ENCODE measurements around the gene THADA.
"Not testable (repeated sequence)": the region's sequence is repeated elsewhere in the genome, so short reads cannot be mapped to it uniquely, and the experiment has no call there.

THADA gene

DNA sequence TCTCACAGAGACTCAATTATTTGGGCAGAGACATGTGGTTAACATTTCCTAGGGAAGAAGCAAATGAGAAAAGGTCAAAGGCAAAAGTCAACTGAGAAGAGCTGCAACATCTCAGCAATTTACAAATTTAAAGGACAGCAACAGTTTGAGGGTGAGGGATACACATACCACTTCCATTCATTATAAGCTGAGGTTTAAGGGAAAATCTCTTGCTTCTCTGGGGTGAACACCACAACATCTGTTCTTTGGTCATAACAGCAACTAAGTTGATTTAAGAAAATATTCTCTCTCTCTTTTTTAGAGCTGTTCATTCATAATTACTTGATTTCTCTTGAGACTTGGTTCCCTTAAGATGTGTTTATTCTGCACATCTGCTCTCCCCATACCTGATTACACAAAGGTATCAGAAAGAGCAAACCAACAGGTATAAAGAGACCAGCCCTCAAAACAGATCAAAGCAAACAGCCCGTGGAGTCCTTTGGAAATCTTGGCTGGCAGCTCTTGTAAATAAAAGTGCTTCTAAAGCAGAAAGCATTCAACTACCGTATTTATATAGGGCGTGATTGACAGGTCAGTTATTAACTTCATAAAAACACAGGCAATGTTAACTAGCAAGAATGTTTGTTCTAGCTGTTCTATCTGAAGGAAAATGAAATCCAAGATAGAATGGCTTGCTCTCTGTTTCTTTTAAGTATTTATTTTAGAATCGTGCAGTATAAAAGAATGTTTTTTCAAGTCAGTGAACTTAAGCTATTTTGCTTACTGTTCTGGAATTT lies 132.8 kb downstream of the THADA start:
- no peak for DNase-seq (ENCODE audit: low read depth)

DNA sequence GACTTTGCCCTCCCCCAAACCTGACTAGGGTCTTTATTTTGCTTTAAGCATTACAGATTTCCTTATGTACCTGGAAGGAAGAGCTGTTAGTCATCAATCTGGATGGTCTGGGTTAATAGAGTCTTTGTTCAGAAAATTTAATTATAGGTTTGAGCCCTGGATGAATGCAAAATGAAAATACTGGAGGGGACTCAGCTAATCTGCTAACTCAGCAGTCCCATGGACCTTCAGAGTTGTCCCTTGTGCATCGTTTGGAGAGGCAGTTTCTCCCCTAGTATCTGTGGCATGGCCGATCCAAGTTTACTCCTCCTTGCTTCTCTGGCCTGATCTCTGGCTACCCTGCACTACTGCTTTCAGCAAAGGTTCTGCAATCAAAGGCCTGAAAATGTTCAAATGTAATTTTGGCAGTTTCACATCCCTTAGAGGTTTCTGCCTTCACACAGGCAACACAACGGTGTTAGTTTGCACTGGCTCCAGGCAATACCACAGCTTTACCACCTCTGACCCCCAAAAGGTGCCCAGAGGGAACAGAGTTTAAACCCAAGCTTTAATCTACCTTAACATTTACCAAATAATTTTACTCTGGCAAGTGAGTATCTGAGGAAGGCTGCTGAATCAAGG lies 134.3 kb downstream of the THADA start:
- DNase-seq (ENCODE audit: low read depth), result no peak

DNA sequence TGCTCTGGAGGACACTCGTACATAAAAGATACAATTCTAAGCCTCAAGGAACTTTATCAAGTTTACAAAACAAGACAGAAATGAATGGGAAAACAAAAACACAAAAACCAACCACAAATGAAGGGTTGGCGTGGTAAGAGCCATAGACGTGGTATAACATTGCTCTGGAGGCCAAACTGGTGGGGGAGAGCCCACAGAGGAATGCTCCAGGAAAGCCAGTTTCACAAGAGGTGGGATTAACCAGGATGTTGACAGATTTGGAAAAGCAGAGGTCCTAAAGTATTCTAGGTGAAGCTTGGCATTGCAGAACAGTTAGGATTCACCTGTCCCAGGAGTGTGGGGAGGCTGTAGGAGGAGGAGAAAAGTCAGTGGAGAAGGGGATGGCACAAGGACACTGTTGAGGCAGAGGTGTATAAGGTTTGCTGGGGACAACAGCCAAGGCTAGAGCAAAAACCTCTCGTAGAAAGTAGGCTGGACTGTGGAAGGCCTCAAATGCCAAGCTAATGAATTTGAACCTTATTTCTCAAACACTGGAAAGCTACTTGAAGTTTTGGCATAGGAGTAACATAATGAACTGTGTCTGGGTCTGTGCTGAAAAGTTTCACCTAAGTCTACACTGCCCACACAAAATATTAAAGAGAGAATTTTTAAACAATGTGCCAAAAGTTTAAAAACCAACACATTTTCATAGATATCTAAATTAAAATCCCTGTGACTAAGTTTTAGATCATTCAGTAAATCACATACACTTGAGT lies 135.1 kb downstream of the THADA start:
- no peak for DNase-seq (ENCODE audit: low read depth)

DNA sequence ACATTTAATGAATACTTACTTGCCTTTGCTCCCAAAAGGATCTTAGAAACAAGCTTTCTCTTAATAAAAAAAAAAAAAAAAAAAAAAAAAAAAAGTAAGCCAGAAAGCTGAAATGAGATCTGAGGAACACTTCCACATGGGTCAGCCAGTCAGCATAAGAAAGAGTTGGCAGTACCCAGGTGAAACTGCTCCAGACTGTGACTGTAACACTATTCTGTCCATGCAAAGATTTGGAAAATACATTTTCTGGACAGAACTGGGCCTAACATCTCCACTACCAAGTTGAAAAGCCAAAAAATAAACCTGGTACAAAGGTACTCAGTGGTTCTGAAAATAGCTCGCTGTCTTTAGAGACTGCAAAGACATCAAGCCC lies 135.7 kb downstream of the THADA start:
- DNase-seq (ENCODE audit: low read depth), result no peak

DNA sequence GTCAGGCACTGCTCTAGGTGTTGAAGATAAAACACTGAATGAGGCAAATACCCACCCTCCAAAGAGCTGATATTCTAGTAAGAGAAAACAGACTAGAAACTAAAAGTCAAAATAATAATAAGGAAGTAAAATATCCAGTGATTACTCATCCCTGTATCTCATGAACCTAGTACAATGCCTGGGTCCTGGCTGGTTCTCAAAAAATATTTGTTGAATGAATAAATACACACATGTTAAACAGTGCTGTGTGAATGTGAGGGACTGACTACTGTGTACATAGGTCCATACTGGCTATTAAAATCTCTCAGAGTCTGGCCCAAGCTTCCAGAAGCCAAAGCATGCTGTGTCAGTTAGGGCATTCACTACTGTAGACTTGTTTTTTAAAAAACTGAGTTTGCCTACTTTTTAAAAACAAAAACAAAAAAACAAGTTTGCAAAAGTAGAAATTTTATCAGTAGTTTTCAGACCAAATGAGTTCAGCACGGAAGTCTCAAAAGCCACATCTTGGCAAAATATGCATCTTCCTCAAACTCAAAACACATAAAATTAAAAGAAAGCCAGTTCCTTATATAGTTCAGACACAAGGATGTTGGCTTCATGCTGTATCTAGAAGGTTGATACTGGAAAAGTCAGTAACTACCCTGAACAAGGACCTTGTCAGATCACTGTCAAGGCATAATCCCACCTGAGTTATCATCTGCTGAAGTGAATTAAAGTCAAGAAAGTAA lies 136.2 kb downstream of the THADA start:
- no peak for DNase-seq (ENCODE audit: low read depth)

DNA sequence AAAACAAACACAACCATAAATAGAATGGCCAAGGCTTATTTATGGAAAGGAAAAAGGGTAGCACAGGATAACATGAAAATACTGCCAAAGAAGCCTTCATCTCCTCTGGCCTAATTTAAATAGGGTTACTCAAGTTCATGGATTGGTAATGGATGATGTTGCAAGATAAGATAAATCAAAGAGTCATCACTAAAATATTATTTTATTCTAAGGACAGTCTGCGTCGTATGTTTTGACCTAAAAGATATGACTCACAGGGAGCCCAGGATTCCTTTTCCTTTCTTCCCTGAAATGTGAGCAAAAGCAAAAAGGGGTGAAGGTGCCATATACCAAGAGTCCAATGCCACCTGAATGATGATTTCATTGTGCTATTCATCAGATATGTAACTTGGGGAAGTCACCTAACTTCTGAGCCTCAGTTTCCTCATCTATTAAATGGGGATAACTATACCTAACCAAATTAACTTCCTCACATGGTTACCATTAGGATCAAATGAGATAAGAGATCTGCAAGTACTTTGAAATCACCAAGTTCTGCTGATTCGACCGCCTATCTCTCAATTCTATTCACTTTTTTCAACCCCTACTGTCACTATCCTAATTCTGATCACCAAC lies 137.7 kb downstream of the THADA start:
- DNase-seq (ENCODE audit: low read depth), result no peak

DNA sequence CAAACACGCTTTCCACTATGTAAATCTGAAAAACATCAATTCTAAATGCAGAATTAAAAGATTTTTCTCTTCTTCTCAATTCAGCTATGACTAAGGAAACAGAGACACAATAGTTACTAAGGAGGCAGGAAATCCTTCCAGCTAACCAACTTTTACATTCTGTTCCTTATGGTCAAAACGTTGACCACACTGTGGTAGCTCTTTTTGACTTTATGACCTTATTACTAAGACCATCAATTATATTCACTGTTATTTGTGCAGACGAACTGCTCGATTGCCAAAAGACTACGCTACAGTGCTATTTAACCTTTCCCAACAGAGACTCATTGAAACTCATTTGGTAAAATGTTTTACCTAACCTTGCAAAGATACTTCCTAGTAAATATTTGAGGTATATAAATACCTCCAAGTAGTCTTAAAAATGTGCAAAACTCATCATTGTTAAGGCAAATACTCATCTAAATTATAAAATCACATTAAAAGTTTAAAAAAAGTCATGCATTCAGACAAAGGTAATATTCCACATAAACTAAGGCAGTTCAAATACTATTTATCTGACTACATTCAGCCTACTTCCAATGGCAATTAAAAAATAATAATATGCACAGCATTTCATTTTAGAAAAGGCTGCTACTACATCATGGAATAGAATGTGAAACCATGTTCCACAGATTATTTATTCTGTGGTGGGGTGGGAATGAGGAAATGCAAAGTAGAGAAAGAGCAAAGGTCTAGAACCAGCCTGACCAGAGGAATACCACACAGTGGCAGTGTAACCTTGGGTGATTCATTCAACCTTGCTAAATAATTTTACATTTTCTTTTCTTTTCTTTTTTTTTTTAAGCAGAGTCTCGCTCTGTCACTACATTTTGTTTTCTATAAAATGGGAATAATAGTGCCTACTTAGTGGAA lies 139.9 kb downstream of the THADA start:
- no peak for DNase-seq (ENCODE audit: low read depth)

DNA sequence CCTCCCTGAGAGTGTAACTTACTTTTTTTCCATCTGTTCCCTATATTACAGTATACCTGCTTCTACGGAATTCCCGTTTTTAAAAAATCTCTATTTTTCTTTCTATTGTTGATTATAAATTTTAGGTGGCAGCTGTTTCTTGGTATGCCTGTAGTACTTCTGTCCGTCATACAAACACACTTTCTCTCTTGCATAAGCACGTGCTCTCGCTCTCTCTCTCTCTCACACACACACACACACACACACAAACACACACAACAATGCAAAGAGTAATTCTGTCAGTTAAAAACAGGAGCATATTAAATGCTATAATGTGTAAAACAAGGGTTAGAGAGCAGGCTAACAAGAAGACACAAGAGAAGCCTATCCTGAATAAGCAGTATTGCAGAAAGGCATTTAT lies 140.5 kb downstream of the THADA start:
- no peak for DNase-seq (ENCODE audit: low read depth)

DNA sequence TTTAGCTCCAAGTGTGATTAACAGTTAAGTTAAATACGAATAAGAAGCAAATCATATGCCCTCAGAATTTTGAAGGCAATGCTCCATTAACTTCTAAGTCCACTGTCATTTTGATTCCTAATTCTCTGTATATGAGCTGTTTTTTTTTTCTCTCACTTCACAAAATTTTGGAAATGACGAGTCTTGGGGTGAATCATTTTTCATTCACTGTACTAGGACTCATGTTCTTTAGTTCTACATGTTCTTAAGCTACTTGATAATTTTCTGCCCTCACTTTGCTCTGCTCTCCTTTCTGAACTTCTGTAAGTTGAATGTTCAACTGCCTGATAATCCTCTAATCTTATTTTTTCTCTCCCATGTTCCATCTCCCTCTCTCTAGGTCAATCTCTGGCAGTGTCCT lies 141.0 kb downstream of the THADA start:
- DNase-seq (ENCODE audit: low read depth), result no peak

DNA sequence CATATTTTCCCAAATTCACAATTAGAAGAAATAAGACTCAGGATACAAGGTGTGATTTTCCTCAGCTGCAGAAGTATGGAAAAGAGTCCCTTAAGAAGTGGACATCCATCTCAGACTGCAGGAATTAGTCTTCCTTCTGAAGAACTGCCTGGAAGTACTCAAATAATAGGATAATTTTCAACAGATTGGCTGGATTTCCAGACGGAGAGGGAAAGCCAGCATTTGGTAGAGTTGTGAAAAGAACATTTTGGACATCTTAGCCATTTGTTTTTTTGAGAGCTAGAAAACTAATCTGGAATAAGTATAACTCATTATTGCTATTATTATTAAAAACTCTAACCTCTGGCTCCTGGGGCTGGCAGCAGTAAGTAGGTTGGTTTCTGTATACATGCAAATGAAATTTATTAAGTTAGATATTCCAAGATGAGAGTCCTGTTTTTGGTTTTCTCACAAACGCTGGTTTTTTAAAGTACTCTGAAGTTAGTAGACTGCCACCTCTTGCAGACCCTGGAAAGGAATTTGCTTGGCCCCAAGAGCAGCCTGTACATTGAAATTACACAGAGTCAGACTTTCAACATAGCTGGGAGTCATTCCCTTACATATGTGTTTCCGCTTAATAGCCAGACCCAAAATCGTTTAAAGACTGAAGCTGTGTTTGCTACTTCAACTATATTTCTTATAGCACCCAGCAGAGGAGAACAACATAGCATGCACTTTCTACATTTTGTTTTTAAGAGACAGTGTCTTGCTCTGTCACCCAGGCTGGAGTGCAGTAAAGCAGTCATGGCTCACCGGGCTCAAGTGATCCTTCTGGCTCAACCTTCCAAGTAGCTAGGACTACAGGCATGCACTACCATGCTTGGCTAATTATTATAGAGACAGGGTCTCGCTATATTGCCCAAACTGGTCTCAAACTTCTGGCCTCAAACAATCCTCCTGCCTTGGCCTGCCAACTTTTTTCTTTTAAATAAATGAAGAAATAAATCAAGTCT lies 142.4 kb downstream of the THADA start:
- no peak for DNase-seq (ENCODE audit: low read depth)

DNA sequence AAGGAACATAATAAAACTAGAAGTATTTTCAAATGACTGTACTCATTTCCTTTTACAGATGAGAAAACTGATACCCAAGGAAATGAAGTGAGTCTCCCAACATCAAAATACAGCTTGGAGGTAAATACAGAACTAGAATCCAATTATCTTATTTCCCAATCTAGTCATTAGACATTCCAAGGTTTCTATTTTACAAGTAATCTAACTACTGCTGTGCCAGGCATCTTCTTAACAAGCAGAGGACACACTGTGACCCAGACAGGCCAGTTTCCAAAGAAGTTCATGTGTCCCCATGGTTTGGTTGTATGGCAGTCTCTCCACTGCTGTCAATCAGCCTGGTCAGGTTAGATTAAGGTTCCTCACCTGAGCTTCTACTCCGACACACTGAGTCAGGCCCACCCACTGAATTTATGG lies 143.5 kb downstream of the THADA start:
- no peak for DNase-seq (ENCODE audit: low read depth)

DNA sequence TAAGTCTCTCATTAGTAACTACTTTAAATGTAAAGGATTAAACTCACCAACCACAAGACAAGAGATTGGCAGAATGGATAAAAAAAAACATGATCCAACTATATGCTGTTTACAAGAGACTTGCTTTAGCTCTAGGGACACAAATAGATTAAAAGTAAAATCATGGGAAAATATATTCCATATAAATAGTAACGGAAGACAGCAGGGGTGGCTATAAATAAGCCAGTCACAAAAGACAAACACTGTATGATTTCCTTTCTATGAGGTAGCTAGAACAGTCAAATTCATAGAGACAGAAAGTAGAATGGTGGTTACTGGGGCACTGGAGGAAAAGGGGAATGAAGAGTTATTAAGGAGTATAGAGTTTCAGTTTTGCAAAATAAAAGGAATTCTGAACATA lies 145.2 kb downstream of the THADA start:
- DNase-seq (ENCODE audit: low read depth), result no peak

DNA sequence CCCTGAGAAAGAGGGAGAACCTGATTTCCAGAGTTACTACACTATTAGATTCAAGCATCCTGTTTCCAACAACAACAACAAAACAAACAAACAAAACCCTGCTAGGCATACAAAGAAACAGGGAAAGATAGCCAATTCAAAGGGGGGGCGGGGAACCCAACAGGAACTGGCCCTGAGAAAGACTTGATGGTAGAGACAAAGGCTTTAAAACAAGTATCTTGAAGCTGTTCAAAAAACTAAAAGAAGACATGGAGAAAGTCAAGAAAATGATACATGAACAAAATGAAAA lies 147.1 kb downstream of the THADA start:
- DNase-seq (ENCODE audit: low read depth), result no peak

DNA sequence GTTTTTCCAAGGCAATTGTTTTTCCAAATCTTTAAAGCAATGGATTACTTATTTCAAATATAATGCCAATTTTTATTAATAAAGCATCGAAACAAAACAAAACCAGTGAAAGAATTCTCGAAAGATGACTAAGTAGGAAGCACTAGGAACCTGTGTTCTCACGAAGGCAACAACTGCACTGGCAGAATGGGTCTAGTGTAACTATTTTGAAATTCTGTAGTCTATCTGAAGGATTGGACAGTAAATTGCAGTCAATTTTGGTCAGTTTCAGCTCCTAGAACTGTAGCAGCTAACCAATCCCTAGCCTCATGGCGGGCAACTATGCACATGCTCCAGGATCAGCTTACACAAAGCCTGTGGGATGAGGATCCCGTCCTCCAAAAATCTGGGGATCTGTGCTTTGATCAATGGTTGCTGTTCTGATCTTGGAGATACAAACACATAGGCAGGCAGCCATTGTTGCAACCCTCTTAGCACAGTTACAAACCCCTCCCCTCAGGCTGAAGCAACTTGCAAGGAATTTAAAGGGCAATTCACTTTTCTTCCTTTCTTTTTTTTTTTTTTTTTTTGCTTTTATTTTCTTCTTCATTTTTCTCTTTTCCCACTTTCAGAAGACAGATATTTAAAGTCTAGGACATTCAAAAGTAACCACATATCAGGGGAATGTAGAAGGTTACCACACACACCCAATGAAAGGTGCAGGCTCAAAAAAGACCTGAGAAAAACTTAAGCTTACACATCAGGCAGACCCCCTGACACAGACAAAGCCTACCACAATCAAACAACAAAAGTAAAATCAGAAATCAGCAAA lies 147.6 kb downstream of the THADA start:
- DNase-seq (ENCODE audit: low read depth), result no peak

DNA sequence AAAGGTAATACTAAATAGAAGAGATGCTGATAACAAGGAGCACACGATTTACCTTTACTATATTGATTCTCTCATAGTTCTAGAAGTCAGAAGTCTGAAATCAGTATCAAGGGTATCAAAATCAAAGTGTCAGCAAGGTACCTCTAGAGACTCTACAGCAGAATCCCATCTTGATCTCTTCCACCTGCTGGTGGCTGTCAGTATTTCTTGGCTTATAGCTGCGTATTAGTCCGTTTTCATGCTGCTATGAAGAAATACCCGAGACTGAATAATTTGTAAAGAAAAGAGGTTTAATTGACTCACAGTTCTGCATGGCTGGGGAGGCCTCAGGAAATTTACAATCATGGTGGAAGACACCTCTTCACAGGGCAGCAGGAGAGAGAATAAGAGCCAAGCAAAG lies 149.1 kb downstream of the THADA start:
- DNase-seq (ENCODE audit: low read depth), result not testable (repeated sequence)

DNA sequence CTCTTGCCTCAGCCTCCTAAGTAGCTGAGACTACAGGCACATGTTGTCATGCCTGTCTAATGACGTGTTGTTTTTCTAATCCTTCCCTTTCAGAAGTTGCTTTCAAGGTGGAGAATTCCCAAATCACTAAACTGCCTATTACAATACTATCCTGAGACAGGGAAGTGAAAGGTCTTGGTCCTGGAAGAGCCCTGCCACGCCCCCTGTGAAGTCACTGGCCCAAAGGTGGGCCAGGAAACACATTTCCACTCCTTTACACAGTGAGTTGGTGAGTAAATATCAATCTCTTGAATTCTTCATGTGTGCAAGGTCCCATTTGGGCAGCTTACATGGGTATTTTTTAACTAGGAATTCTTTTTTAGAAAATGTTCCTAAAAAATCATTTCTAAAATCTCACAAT lies 150.1 kb downstream of the THADA start:
- no peak for DNase-seq (ENCODE audit: low read depth)

DNA sequence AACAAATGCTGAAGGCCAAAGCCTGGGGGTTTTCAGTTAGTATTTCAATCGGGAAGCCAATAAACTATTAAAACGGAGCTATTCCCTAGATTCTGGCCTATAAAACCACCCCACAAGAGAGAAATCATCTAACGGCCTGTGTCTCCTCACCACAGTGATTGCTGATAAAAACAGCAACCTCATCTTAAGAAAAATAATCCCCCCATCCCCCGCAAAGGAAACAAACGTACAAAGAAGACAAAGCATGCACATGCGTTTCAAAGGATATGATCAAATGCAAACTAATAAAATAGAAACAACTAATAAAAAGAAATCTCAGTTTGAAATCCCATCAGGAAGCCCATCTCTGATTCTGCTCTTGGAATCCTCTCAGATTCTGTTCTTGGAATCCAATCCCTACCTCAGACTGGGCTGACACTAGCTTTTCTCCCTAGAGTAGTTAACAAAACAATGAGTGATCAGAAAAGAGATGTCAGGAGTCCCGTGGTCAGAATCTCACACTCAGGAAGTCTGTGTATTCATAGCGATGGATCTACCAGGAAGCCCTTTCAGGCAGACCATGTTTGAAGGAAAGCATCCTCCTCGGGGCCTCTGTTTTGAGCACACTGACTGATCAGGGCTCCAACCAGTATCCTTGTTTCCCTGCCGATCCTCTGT lies 150.7 kb downstream of the THADA start:
- DNase-seq (ENCODE audit: low read depth), result no peak

DNA sequence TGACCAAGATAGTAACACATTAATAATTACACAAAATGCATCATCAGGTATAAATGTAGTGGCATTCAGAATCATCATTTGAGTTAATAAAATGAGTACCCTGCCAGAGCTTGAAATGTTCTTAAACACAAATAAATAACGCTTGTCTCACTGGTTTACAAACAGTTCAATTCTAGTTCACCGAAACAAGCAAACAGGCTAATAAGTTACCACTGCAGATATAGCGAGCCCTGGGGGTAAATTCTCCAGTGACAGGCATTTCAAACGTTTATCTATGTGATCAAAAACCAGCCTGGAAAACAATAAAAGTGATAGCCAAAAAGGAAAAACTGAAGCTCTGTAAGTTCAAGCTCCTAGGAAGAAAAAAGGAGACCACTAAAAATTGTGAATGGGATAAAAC lies 152.6 kb downstream of the THADA start:
- DNase-seq (ENCODE audit: low read depth), result no peak

DNA sequence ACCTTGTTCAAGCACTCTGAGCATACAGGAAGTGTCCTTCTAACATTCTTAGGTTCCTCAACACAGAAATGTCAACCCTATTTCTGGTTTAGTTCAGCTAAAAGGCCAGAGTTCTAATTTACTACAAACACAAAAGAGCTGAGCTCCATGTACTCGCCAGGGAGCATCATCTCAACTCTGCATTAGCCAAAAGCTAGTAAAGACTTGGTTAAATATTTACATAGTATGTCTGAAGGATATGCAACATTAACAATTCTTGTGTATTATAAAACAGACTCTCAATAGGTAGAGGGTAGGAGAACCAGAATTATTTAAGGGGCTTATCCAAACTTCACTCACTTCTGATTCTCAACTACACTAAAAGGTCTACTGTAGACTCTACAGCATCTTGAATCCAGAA lies 154.6 kb downstream of the THADA start:
- DNase-seq (ENCODE audit: low read depth), result no peak
